HCT116 (cell line): Measurements from ENCODE around the gene USP15. TPM values are rescaled to one million over a fixed set of nuclear protein-coding genes. Genes with fewer than 3 reads are reported as not detected.
"Not testable (repeated sequence)": the region's sequence is repeated elsewhere in the genome, so short reads cannot be mapped to it uniquely, and the experiment has no call there.

Source experiments
- ATAC-seq: fragments of 200-7000 bp; cut with Tn5 transposase; 2 replicates; pipeline ENCODE4 v1.9.1; 2020; ENCODE audit warnings: mild to moderate bottlenecking, moderate library complexity
- BruUV-seq: library from RNA; stranded (reverse); fragments of 400-500 nt; replicated peaks from 2 replicates; lab custom pipeline; 2021; lab: Mats Ljungman, UMichigan
- CTCF ChIA-PET: fragments of 300-600 bp; sonication (Branson Sonifier 250); formaldehyde crosslinking; loops from one replicate; lab custom pipeline; 2021; ENCODE audit warnings: antibody characterized with exemption; lab: Charles Lee
- POLR2A ChIA-PET: fragments of 300-600, 350-600 bp; sonication (Branson Sonifier 250); formaldehyde crosslinking; loops from one replicate; lab custom pipeline; 2021; ENCODE audit warnings: antibody characterized with exemption; lab: Charles Lee
- RAD21 ChIA-PET, 2 experiments: fragments of 300-600 bp; sonication (Branson Sonifier 250); formaldehyde crosslinking; loops; one replicate each; lab custom pipeline; 2023; ENCODE audit warnings: low total read pairs in 2 of 2; ENCODE audit not compliant: uncharacterized antibody in 2 of 2, unreplicated experiment in 2 of 2, low non-redundant PET in 1 of 2; lab: Charles Lee
- DNase-seq: peaks from one replicate; pipeline ENCODE4 v3.0.0-alpha.2; 2010; ENCODE audit warnings: low read depth, low spot score
- H2AFZ ChIP-seq: fragments of 200-600 bp; shearing (Covaris generic), sonication (generic); 2 replicates; pipeline ENCODE4 v1.6.1; 2017; ENCODE audit warnings: low read depth, mixed run types, mixed read lengths, antibody characterized with exemption, low read length; ENCODE audit not compliant: poor library complexity, severe bottlenecking
- H3K27ac ChIP-seq: 2 replicates; pipeline ENCODE4 v1.5.1; 2012; ENCODE audit warnings: low read depth, low read length
- H3K27me3 ChIP-seq: fragments of 200-600 bp; sonication (generic); 2 replicates; pipeline ENCODE4 v1.6.1; 2016; ENCODE audit warnings: mixed run types, low read length, mixed read lengths; ENCODE audit not compliant: insufficient read depth
- H3K36me3 ChIP-seq, 2 experiments: fragments of 200-500 bp in 1 of 2; fragments of 200-600 bp in 1 of 2; sonication (Bioruptor generic) in 1 of 2; sonication (generic) in 1 of 2; 2 replicates each; pipeline versions ENCODE4 v1.5.1 to v1.6.1; 2014 to 2016; ENCODE audit warnings: low read length in 2 of 2, inconsistent platforms in 1 of 2, mixed read lengths in 1 of 2, mixed run types in 1 of 2; ENCODE audit not compliant: insufficient read depth in 2 of 2, control insufficient read depth in 1 of 2
- H3K4me1 ChIP-seq, 2 experiments: fragments of 200-600 bp in 1 of 2; sonication (generic) in 1 of 2; 2 replicates each; pipeline versions ENCODE4 v1.5.1 to v1.6.1; 2012 to 2017; ENCODE audit warnings: low read length in 2 of 2, inconsistent platforms in 1 of 2, mild to moderate bottlenecking in 1 of 2, mixed read lengths in 1 of 2, mixed run types in 1 of 2, moderate library complexity in 1 of 2; ENCODE audit not compliant: insufficient read depth in 2 of 2, control insufficient read depth in 1 of 2
- H3K4me2 ChIP-seq: fragments of 200-600 bp; sonication (generic); 2 replicates; pipeline ENCODE4 v1.6.1; 2017; ENCODE audit warnings: mixed run types, low read length, mixed read lengths
- H3K4me3 ChIP-seq, 2 experiments: fragments of 200-600 bp in 1 of 2; sonication (generic) in 1 of 2; replicated peaks in 1 of 2; 2 replicates each; pipeline ENCODE4 v1.5.1; 2011 to 2016; ENCODE audit warnings: low read length in 2 of 2, control low read depth in 1 of 2, low read depth in 1 of 2, mild to moderate bottlenecking in 1 of 2, mixed read lengths in 1 of 2, mixed run types in 1 of 2
- H3K79me2 ChIP-seq: fragments of 200-600 bp; sonication (generic); 2 replicates; pipeline ENCODE4 v1.6.1; 2017; ENCODE audit warnings: mild to moderate bottlenecking, mixed run types, low read length, moderate library complexity, mixed read lengths; ENCODE audit not compliant: insufficient read depth
- H3K9ac ChIP-seq: fragments of 200-600 bp; sonication (generic); 2 replicates; pipeline ENCODE4 v1.6.1; 2016; ENCODE audit warnings: low read length, mixed read lengths
- H3K9me2 ChIP-seq: fragments of 200-600 bp; sonication (generic), shearing (Covaris generic); 2 replicates; pipeline ENCODE4 v1.6.1; 2017; ENCODE audit warnings: mixed run types, mild to moderate bottlenecking, moderate library complexity; ENCODE audit not compliant: insufficient read depth
- H3K9me3 ChIP-seq, 2 experiments: fragments of 200-500 bp in 1 of 2; fragments of 200-600 bp in 1 of 2; sonication (Bioruptor generic) in 1 of 2; sonication (generic) in 1 of 2; 2 replicates each; pipeline ENCODE4 v1.6.1; 2014 to 2017; ENCODE audit warnings: low read length in 2 of 2, mixed read lengths in 2 of 2, inconsistent platforms in 1 of 2, low read depth in 1 of 2, mild to moderate bottlenecking in 1 of 2, mixed run types in 1 of 2, moderate library complexity in 1 of 2; ENCODE audit not compliant: control insufficient read depth in 1 of 2, insufficient read depth in 1 of 2
- H4K20me1 ChIP-seq: fragments of 200-600 bp; sonication (generic), shearing (Covaris generic); 2 replicates; pipeline ENCODE4 v1.6.1; 2017; ENCODE audit warnings: mixed run types, mild to moderate bottlenecking, moderate library complexity; ENCODE audit not compliant: insufficient read depth
- EGR1 ChIP-seq: IDR thresholded peaks from 2 replicates; pipeline ENCODE4 v1.6.1; 2012; ENCODE audit warnings: low read depth
- ELF1 ChIP-seq: IDR thresholded peaks from 2 replicates; pipeline ENCODE4 v1.6.1; 2012; ENCODE audit warnings: low read depth, borderline replicate concordance
- POLR2A ChIP-seq: IDR thresholded peaks from 2 replicates; pipeline ENCODE4 v1.7.0; 2011; ENCODE audit warnings: borderline replicate concordance; ENCODE audit not compliant: insufficient read depth, insufficient read length; ENCODE audit errors: extremely low read depth
- RAD21 ChIP-seq: IDR thresholded peaks from 2 replicates; pipeline ENCODE4 v1.6.1; 2012; ENCODE audit warnings: low read depth, mild to moderate bottlenecking
- SIN3A ChIP-seq: IDR thresholded peaks from 2 replicates; pipeline ENCODE4 v1.6.1; 2012; ENCODE audit warnings: low read depth
- intact Hi-C: fragments of 100-400 bp; cut with micrococcal nuclease; formaldehyde crosslinking; loops from 2 replicates; pipeline ENCODE4 v1.10.0; 2022
- total RNA-seq: library from RNA; stranded (reverse); gene quantifications from one replicate; pipeline ENCODE4 v1.2.1, GENCODE V29; 2021; ENCODE audit not compliant: unreplicated experiment
- TF ChIP-seq, protein P1 (sequence below): IDR thresholded peaks from 2 replicates; pipeline ENCODE4 v1.6.1; 2012
- TF ChIP-seq, protein P2 (sequence below): IDR thresholded peaks from 2 replicates; pipeline ENCODE4 v1.6.1; 2011; ENCODE audit warnings: mild to moderate bottlenecking, low read length, moderate library complexity; ENCODE audit not compliant: insufficient replicate concordance; ENCODE audit errors: extremely low read depth

The USP15 gene
- total RNA-seq, 1 experiment from 2014 or later = 49.5 TPM

DNA sequence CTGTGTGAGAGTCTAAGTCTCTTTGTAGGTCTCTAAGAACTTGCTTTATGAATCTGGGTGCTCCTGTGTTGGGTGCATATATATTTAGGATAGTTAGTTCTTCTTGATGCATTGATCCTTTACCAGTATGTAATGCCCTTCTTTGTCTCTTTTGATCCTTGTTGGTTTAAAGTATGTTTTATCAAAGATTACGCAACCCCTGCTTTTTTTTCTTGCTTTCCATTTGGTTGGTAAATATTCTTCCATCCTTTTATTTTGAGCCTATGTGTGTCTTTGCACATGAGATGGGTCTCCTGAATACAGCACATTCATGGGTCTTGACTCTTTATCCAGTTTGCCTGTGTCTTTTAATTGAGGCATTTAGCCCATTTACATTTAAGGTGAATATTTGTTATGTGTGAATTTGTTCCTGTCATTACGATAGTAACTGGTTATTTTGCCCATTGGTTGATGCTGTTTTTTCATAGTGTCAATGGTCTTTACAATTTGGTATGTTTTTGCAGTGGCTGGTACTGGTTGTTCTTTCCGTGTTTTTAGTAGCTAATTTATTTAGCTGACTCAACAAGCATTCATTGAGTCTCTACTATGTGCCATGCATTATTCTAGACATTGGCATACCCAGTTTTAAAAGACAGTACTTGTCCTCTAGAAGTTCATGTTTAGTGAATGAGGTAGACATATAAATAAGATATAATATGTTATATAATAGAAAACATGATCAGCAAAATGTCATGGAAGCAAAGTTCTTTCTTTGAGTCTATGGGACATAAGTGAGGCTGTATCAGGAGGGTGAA, 108.4 kb downstream of the USP15 start:
- H3K27me3 ChIP-seq, H3K4me1 ChIP-seq, DNase-seq, H3K9ac ChIP-seq, BruUV-seq, CTCF ChIA-PET, H2AFZ ChIP-seq, intact Hi-C loops, H4K20me1 ChIP-seq, H3K36me3 ChIP-seq, H3K4me3 ChIP-seq, H3K9me3 ChIP-seq, ATAC-seq, H3K27ac ChIP-seq, H3K4me2 ChIP-seq, POLR2A ChIA-PET, H3K9me2 ChIP-seq: not testable (repeated sequence)
- 0 out of 2 replicates have a peak, but pooled peaks cover 16% of the 10 kb centered on the region for H3K79me2 ChIP-seq
- RAD21 ChIA-PET = interaction anchor here in 1 of 2 experiments (0.6 kb wide), 1 partner anchor 600 kb away, joined by 3 read pairs; no protein-coding TSS in a partner anchor

DNA sequence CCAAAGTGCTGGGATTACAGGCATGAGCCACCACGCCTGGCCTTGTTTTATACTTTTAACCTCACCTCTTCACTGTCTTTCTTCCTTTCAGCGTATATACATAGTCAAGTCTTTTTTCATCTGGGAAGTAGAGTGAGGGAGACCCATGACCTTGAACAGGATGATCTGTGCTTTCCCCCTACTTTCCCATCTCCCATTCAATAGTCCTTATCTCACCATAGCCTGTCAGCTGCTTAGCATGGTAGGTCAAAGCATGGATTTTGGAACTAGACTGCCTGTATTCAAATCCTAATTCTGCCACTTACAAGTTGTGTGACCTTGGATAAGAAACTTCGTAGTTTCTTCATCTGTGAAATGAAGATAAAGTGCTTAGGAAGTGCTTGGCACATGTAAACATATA, 110.0 kb downstream of the USP15 start:
- Histone ChIP-seq H2AFZ (no peak overlapping the region), H3K27me3 (no peaks in the 10 kb centered on the region), H3K4me1 (no peaks in the 10 kb centered on the region), H3K36me3 (no peaks in the 10 kb centered on the region), H3K4me2 (no peak overlapping the region), H4K20me1 (no peaks in the 10 kb centered on the region), H3K9me2 (no peaks in the 10 kb centered on the region), H3K4me3 (no peak overlapping the region), H3K27ac (no peak overlapping the region), H3K9ac (no peak overlapping the region), H3K9me3 (no peaks in the 10 kb centered on the region)
- POLR2A ChIA-PET = no interaction called here
- CTCF ChIA-PET = no interaction called here
- BruUV-seq = no TSS peak
- DNase-seq = no peak
- ATAC-seq = no peak
- intact Hi-C loops = no loop called here
- RAD21 ChIA-PET = no interaction called here
- TF ChIP-seq SIN3A (no peak), RAD21 (no peak), ELF1 (no peak), POLR2A (no peak), EGR1 (no peak)
- TF ChIP-seq, protein P1, sequence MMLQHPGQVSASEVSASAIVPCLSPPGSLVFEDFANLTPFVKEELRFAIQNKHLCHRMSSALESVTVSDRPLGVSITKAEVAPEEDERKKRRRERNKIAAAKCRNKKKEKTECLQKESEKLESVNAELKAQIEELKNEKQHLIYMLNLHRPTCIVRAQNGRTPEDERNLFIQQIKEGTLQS = no peak
- TF ChIP-seq, protein P2, sequence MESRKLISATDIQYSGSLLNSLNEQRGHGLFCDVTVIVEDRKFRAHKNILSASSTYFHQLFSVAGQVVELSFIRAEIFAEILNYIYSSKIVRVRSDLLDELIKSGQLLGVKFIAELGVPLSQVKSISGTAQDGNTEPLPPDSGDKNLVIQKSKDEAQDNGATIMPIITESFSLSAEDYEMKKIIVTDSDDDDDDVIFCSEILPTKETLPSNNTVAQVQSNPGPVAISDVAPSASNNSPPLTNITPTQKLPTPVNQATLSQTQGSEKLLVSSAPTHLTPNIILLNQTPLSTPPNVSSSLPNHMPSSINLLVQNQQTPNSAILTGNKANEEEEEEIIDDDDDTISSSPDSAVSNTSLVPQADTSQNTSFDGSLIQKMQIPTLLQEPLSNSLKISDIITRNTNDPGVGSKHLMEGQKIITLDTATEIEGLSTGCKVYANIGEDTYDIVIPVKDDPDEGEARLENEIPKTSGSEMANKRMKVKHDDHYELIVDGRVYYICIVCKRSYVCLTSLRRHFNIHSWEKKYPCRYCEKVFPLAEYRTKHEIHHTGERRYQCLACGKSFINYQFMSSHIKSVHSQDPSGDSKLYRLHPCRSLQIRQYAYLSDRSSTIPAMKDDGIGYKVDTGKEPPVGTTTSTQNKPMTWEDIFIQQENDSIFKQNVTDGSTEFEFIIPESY = no peak
- TF ChIP-seq, all 23 proteins: peak for 0
- H3K79me2 ChIP-seq = 0 out of 2 replicates have a peak, but pooled peaks cover 16% of the 10 kb centered on the region
